Ishikawa (cell line): Measurements from ENCODE around the gene WSB1.

ENCODE experiments used
- CEBPB ChIP-seq: IDR thresholded peaks from 2 replicates; pipeline ENCODE4 v1.6.1; 2012
- NFIC ChIP-seq: IDR thresholded peaks from 2 replicates; pipeline ENCODE4 v1.6.1; 2012
- TAF1 ChIP-seq: IDR thresholded peaks from 2 replicates; pipeline ENCODE4 v1.6.1; 2012; ENCODE audit warnings: low read depth, mild to moderate bottlenecking
- TCF12 ChIP-seq: IDR thresholded peaks from 2 replicates; pipeline ENCODE4 v1.6.1; 2012; ENCODE audit warnings: low read depth
- TEAD4 ChIP-seq: IDR thresholded peaks from 2 replicates; pipeline ENCODE4 v1.6.1; 2012
- USF1 ChIP-seq: IDR thresholded peaks from 2 replicates; pipeline ENCODE4 v1.6.1; 2012
- YY1 ChIP-seq: IDR thresholded peaks from 2 replicates; pipeline ENCODE4 v1.6.1; 2012; ENCODE audit warnings: low read depth
- ZBTB7A ChIP-seq: IDR thresholded peaks from 2 replicates; pipeline ENCODE4 v1.6.1; 2012; ENCODE audit warnings: low read depth
- TF ChIP-seq, protein P1 (sequence below): IDR thresholded peaks from 2 replicates; pipeline ENCODE4 v1.6.1; 2012

DNA sequence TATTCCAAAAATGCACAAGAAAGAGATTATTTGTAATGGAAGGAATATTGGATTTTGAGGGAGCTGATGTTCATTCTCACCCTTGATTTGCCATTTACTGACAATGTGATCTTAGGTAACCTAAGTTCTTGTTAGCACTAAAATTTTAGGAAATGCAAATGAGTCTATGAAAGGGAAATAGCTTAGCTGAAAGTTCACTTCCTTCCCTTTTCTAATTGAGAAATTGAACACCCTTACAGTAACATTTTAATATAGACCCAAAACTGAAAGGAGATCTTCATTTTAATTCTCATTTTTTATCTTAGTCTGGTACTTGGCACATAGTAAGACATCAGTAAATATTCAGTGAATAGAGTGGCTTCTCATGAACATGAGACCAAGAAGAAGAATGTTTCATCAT, 10.9 kb upstream of the WSB1 start:
- TF ChIP-seq YY1 (no peak), TAF1 (no peak), ZBTB7A (no peak), USF1 (no peak), TCF12 (no peak), TEAD4 (no peak), CEBPB (no peak), NFIC (no peak)
- TF ChIP-seq, protein P1, sequence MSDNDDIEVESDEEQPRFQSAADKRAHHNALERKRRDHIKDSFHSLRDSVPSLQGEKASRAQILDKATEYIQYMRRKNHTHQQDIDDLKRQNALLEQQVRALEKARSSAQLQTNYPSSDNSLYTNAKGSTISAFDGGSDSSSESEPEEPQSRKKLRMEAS, result no peak
